ENCODE results near the gene CPB1. TPM values are rescaled to one million over a fixed set of nuclear protein-coding genes. Genes with fewer than 3 reads are reported as not detected.

Gene CPB1
- total and polyA plus RNA-seq, 12 donors = 0.29 to 3.2 (median 2.1) TPM; not detected in 4

DNA sequence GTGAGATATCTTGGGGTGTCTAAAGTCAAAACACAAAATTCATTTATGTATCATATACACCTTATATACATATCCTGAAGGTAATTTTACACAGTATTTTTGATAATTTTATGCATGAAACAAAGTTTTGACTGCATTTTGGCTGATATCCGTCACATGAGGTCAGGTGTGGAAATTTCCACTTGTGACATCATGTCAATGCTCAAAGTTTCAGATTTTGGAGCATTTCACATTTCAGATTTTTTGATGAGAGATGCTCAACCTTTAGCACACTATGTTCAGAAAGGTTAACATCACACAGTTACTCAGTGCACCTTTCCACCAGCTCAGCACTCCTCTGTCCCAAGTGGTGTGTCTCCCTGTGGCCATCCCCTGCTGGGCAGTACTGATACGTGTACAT is 37.7 kb upstream of the CPB1 start:
- ATAC-seq (no peak), DNase-seq (no peak)
- no peaks in the 10 kb centered on the region for H3K27me3 ChIP-seq
- WGBS, 2 donors = 80 to 87% methylated on average over 2 of the region's 2 CpGs
- H3K36me3 ChIP-seq = no peaks in the 10 kb centered on the region
- intact Hi-C loops (cut with DNase I) = no loop called here
- peaks cover 0 to 9% (median 0%) of the 10 kb centered on the region in 11 donors for H3K9me3 ChIP-seq
- H3K4me1 ChIP-seq = peaks cover 0 to 28% (median 0%) of the 10 kb centered on the region in 9 donors
- peak overlapping the region in 1 of 10 donors; percentile 76 for H3K27ac ChIP-seq
- H3K4me3 ChIP-seq = no peak overlapping the region
- TF ChIP-seq CTCF (IDR thresholded peaks at IDR 0.05) = no peak

DNA sequence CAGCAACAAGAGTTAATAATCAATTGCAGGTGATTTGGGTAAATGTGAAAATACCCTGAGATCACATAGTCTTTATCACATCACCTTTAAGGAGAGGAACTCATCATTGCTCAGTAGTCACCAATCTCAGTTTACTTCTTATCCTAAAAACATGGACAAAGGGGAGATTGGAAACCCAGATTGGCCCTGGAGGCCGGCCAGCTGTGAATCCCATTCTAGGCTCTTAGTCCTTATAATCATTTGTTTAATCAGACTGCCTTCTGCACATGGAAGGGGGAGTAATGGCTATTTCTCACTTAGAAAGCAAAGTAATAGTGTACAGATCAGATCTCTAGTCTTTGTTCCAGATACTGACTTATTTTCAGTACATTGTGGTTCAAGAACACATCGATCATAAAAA is 37.2 kb upstream of the CPB1 start:
- no peaks in the 10 kb centered on the region for H3K36me3 ChIP-seq
- no peaks in the 10 kb centered on the region for H3K27me3 ChIP-seq
- no peak for TF ChIP-seq CTCF (IDR thresholded peaks at IDR 0.05)
- peaks cover 0 to 9% (median 0%) of the 10 kb centered on the region in 11 donors for H3K9me3 ChIP-seq
- peak overlapping the region in 5 of 10 donors; percentile 12 to 76 (median 33) for H3K27ac ChIP-seq
- WGBS, 2 donors = 76 to 80% methylated on average over 2 of the region's 2 CpGs
- ATAC-seq (peak in 1 of 8 donors; percentile 27), DNase-seq (no peak)
- no peak overlapping the region for H3K4me3 ChIP-seq
- peaks cover 0 to 25% (median 0%) of the 10 kb centered on the region in 9 donors for H3K4me1 ChIP-seq
- intact Hi-C loops (cut with DNase I) = no loop called here

- peaks cover 0 to 25% (median 0%) of the 10 kb centered on the region in 9 donors for H3K4me1 ChIP-seq
- H3K27me3 ChIP-seq = no peaks in the 10 kb centered on the region
- peaks cover 0 to 6% (median 0%) of the 10 kb centered on the region in 11 donors for H3K9me3 ChIP-seq
- intact Hi-C loops (cut with DNase I) = no loop called here
- peak in 7 of 8 donors; percentile 39 to 87 (median 77) for ATAC-seq
- TF ChIP-seq CTCF (IDR thresholded peaks at IDR 0.05) = no peak
- DNase-seq = peak in 1 of 2 donors; percentile 27
- H3K27ac ChIP-seq = peak overlapping the region in 5 of 10 donors; percentile 17 to 76 (median 33)
- H3K4me3 ChIP-seq = no peak overlapping the region
- no peaks in the 10 kb centered on the region for H3K36me3 ChIP-seq
- WGBS, 2 donors = 58 to 63% methylated on average over 6 of the region's 6 CpGs
Observed at GRCh38 chr3:148790851-148791735, 36.5 kb upstream of the CPB1 start.

GRCh38 chr3:148791920-148792319 is 35.7 kb upstream of the CPB1 start:
- H3K9me3 ChIP-seq = no peaks in the 10 kb centered on the region
- intact Hi-C loops (cut with DNase I) = no loop called here
- H3K4me1 ChIP-seq = peaks cover 0 to 25% (median 0%) of the 10 kb centered on the region in 9 donors
- no peak overlapping the region for H3K4me3 ChIP-seq
- no peaks in the 10 kb centered on the region for H3K36me3 ChIP-seq
- H3K27ac ChIP-seq = no peak overlapping the region
- H3K27me3 ChIP-seq = no peaks in the 10 kb centered on the region
- ATAC-seq (no peak), DNase-seq (no peak)
- TF ChIP-seq CTCF (IDR thresholded peaks at IDR 0.05) = no peak
- WGBS, 2 donors = 93 to 97% methylated on average over 1 of the region's 1 CpG
